MG63 (cell line): Measurements from ENCODE around the gene PPP2R2D. TPM values are rescaled to one million over a fixed set of nuclear protein-coding genes. Genes with fewer than 3 reads are reported as not detected.
"Not testable (repeated sequence)": the region's sequence is repeated elsewhere in the genome, so short reads cannot be mapped to it uniquely, and the experiment has no call there.

Source experiments
- DNase-seq: peaks from one replicate; pipeline ENCODE4 v3.0.0-alpha.2; 2020
- H3K27me3 ChIP-seq: fragments of 250-450 bp; sonication (Bioruptor Pico); 2 replicates; pipeline ENCODE4 v1.5.1; 2020; ENCODE audit warnings: mild to moderate bottlenecking, moderate library complexity
- H3K36me3 ChIP-seq: fragments of 250-450 bp; sonication (Bioruptor Pico); 2 replicates; pipeline ENCODE4 v1.5.1; 2020; ENCODE audit warnings: mild to moderate bottlenecking, moderate library complexity
- H3K4me3 ChIP-seq: fragments of 250-450 bp; sonication (Bioruptor Pico); 2 replicates; pipeline ENCODE4 v1.5.1; 2020; ENCODE audit warnings: mild to moderate bottlenecking, moderate library complexity
- H3K9me3 ChIP-seq: fragments of 250-450 bp; sonication (Bioruptor Pico); 2 replicates; pipeline ENCODE4 v1.5.1; 2020; ENCODE audit warnings: mild to moderate bottlenecking, moderate library complexity
- total RNA-seq: library from RNA; depleted of rRNA; stranded (reverse); fragments of >200 nt; shearing (Covaris generic); gene quantifications from 2 replicates; pipeline ENCODE4 v1.2.3, GENCODE V29; 2014; ENCODE audit warnings: low replicate concordance

PPP2R2D gene
- total RNA-seq, 1 experiment from 2014 or later = 28.8 TPM

- no peak for DNase-seq
- Histone ChIP-seq H3K9me3 (no peaks in the 10 kb centered on the region), H3K27me3 (no peaks in the 10 kb centered on the region), H3K36me3 (no peaks in the 10 kb centered on the region), H3K4me3 (no peak overlapping the region)
These were observed 19.5 kb upstream of the PPP2R2D start for GRCh38 chr10:131881104-131881880.

GRCh38 chr10:131882151-131882550, 18.7 kb upstream of the PPP2R2D start:
- Histone ChIP-seq H3K27me3 (no peaks in the 10 kb centered on the region), H3K4me3 (no peak overlapping the region), H3K9me3 (no peaks in the 10 kb centered on the region), H3K36me3 (no peaks in the 10 kb centered on the region)
- DNase-seq = no peak

DNA sequence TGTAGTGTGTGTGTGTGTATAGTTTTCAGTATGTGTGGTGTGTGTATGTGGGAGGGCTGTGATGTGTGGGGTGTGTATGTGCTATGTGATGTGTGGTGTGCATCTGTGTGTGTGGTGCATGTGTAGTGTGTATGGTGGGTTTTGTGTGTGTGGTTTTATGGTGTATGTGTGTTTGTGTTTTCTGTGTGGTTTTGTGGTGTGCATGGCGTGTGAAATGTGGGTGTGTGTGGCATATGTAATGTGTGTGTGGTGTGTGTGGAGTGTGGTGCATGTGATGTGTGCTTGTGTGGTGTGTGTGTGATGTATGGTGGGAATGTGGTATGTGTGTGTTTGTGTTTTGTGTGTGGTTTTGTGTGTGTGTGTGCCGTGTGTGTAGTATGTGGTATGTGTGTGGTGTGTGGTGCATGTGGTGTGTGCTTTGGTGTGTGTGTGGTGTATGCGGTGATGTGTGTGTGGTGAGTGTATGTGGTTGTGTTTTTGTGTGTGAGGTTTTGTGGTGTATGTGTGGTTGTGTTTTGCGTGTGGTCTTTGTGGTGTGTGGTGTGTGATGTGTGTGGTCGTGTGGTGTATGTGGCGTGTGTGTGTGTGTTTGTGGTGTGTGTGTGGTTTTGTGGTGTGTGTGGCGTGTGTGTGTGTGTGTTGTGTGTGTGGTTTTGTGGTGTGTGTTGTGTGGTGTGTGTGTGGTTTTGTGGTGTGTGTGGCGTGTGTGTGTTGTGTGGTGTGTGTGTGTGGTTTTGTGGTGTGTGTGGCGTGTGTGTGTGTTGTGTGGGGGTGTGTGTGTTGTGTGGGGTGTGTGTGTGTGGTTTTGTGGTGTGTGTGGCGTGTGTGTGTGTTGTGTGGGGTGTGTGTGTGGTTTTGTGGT, 18.0 kb upstream of the PPP2R2D start:
- H3K4me3 ChIP-seq = no peak overlapping the region
- H3K9me3 ChIP-seq = no peaks in the 10 kb centered on the region
- no peaks in the 10 kb centered on the region for H3K36me3 ChIP-seq
- no peak for DNase-seq
- H3K27me3 ChIP-seq = no peaks in the 10 kb centered on the region

GRCh38 chr10:131883621-131884393, 17.0 kb upstream of the PPP2R2D start:
- H3K36me3 ChIP-seq, H3K27me3 ChIP-seq, H3K9me3 ChIP-seq, DNase-seq, H3K4me3 ChIP-seq: not testable (repeated sequence)

DNA sequence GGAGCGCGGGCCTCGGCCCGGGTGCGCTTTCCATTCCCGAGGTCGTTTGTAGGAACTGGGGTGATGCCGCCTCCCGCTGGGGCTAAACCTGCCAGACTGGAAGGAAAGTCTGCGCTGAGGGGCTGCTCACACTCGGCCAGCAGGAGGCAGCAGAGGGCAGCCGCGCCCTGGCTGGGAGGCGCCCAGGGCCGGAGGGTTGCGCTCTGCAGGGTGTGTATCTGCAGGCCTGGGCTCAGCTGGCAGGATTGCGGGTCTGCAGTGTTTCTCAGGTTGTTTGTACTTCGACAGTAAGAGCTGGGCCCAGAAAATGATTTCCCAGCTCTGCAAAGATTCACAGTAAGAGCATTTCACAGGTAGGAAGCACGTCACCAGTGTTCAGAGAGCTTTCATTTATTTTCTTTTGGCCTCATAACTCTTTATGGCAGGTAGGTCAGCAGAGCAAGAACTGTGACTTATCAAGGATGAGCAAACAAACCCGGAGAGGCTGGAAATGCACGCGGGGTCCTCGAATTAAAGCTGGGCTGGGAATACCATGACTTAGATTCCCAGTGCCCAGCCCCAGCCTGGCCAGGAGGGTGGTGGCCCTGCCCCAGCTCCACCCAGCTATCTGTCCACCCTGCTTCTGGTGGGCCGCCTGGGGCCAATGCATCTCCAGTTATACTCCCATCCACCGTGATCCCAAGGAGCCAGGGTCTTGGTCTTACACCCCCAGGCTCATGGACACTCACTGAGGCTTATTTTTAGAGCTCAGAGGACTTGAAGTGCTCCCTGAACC, 15.2 kb upstream of the PPP2R2D start:
- no peaks in the 10 kb centered on the region for H3K27me3 ChIP-seq
- no peak overlapping the region for H3K4me3 ChIP-seq
- no peaks in the 10 kb centered on the region for H3K36me3 ChIP-seq
- DNase-seq = peak; percentile 66
- no peaks in the 10 kb centered on the region for H3K9me3 ChIP-seq

GRCh38 chr10:131886237-131886636, 14.6 kb upstream of the PPP2R2D start:
- no peaks in the 10 kb centered on the region for H3K27me3 ChIP-seq
- DNase-seq = no peak
- H3K4me3 ChIP-seq = no peak overlapping the region
- no peaks in the 10 kb centered on the region for H3K36me3 ChIP-seq
- no peaks in the 10 kb centered on the region for H3K9me3 ChIP-seq

DNA sequence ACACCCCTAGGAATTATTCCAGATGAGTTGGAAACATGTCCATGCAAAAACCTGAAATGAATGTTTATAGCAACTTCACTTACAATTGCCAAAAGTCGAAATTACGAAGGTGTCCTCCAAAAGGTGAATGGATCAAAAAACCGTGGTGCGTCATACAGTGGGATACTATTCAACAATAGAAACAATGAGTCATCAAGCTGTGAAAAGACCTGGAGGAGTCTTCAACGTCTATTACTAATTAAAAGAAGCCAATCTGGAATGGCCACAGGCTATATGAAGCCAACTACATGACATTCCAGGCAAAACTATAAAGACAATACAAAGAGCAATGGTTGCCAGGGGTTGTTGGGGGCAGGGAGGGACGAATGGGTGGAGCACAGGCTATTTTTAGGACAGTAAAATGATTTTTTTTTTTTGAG, 12.6 kb upstream of the PPP2R2D start:
- no peaks in the 10 kb centered on the region for H3K9me3 ChIP-seq
- H3K27me3 ChIP-seq = no peaks in the 10 kb centered on the region
- no peak overlapping the region for H3K4me3 ChIP-seq
- no peaks in the 10 kb centered on the region for H3K36me3 ChIP-seq
- peak; percentile 33 for DNase-seq

- no peaks in the 10 kb centered on the region for H3K27me3 ChIP-seq
- H3K4me3 ChIP-seq = no peak overlapping the region
- no peak for DNase-seq
- no peaks in the 10 kb centered on the region for H3K36me3 ChIP-seq
- no peaks in the 10 kb centered on the region for H3K9me3 ChIP-seq
These were observed 11.1 kb upstream of the PPP2R2D start for GRCh38 chr10:131889755-131890154.

DNA sequence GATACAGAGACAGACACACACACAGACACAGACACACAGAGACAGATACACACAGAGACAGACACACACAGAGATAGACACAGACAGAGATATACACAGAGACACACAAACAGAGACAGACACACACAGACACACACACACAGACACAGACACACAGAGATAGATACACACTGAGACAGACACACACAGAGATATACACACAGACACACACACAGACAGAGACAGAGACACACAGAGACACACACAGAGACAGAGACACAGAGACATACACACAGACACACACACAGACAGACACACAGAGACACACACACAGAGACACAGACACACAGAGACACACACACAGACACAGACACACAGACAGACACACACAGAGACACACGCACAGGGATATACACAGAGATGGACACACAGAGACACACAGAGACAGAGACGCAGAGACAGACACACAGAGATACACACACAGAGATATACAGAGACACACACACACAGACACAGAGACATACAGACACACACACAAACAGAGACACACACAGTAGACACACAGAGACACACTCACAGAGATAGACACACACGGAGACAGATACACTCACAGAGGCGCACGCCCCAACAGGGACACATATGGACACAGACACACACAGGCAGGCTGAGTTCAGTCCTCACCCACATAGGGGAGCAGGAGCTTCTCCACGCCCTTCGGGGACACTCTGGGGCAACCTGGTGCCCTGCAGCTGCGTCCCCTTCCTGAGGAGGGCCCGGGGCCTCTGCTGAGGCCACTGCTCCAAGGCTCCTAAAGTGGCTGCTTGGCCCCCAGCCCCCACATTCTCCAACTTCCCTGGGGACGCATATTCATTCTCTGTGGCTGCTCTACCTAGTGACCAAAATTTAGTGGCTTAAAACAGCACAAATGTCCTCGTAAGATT, 10.3 kb upstream of the PPP2R2D start:
- H3K9me3 ChIP-seq = no peaks in the 10 kb centered on the region
- no peaks in the 10 kb centered on the region for H3K27me3 ChIP-seq
- H3K4me3 ChIP-seq = no peak overlapping the region
- H3K36me3 ChIP-seq = no peaks in the 10 kb centered on the region
- no peak for DNase-seq

DNA sequence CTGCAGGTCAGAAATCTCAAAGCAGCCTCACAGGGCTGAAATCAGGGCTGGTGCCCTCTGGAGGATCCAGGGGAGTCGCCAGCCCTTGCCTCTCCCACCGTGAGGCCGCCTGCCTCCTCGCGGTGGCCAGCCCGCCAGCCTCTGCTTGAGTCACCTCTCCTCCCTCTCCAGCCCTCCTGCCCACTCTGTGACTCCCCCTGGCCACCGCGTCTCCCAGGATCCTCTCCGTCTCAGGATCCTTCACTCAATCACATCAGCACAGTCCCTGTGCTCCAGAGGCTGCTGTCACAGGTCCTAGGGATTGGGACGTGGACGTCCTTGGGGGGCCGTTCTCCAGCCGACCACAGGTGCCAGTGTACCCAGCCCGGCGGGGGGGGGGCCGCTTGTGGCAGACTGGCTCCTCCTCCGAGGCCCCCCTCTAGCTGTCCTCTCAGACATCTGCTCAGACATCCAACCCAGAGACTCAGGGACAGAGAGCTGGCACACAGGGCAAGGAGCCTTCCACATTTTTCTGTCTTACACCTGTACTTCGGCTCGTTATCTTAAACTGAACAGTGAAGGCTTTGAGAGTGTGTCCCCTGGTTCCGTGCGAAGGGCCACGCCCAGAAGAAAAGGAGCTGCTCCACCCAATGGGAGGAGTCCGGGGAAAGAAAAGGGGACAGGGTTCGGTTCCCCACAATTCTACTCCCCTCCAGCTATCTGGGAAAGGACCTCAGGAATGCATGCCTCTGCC, 9.4 kb upstream of the PPP2R2D start:
- no peaks in the 10 kb centered on the region for H3K27me3 ChIP-seq
- H3K9me3 ChIP-seq = no peaks in the 10 kb centered on the region
- H3K4me3 ChIP-seq = no peak overlapping the region
- H3K36me3 ChIP-seq = no peaks in the 10 kb centered on the region
- peak; percentile 53 for DNase-seq

DNA sequence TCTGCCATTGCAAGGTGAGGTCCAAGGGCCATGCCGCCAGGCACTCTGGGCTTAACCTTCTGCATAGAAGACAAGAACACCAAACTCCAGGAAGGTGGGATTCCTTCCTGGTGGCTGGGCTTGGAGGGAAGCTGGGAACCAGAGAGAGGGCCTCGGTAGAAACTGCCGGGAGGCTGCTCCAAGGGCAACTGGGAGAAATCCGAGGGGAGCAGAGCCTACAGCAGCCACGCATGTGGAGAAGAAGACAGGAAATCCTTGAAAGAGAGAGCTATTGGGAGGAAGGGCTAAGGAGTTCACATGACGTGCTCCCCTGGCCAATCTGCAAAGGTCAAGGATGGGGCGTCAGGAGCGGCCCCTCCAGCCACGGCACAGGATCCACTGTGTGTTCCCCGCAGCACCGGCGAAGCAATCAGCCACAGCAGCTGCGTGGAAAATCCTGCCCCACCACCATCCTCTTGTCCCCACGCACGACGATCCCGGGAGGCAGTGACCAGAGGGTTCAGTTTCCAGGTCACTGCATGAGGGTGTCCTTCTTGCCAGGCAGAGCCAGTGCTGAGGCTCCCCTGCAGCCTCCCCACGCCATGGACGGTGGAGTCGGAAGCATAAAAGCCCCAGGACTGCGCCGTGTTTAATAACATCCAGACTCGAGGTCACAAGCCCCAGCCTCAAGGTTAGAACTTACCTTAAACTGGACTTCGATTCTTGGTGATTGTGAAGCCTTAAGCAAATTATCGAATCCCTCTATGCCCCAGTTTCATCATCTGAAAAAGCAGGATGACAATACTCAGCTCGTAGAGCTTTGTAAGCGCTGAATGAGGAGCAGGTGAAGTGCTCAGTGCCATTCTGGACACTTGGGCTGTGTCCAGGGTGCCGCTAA, 8.6 kb upstream of the PPP2R2D start:
- Histone ChIP-seq H3K9me3 (no peaks in the 10 kb centered on the region), H3K27me3 (no peaks in the 10 kb centered on the region), H3K36me3 (no peaks in the 10 kb centered on the region), H3K4me3 (no peak overlapping the region)
- DNase-seq = no peak

- no peaks in the 10 kb centered on the region for H3K36me3 ChIP-seq
- no peaks in the 10 kb centered on the region for H3K9me3 ChIP-seq
- no peak overlapping the region for H3K4me3 ChIP-seq
- no peaks in the 10 kb centered on the region; the same call in 1 of the 2 replicates for H3K27me3 ChIP-seq
- DNase-seq = no peak
These were observed 7.8 kb upstream of the PPP2R2D start for GRCh38 chr10:131892806-131893675.

DNA sequence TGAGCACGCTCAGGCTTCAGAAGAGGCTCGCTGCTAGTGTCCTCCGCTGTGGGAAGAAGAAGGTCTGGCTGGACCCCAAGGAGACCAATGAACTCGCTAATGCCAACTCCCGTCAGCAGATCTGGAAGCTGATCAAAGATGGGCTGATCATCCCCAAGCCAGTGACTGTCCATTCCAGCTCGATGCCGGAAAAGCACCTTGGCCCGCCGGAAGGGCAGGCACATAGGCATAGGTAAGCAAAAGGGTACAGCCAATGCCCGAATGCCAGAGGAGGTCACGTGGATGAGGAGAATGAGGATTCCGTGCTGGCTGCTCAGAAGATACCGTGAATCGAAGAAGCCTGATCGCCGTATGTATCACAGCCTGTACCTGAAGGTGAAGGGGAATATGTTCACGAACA, 5.7 kb upstream of the PPP2R2D start:
- H3K4me3 ChIP-seq = no peak overlapping the region
- no peaks in the 10 kb centered on the region for H3K9me3 ChIP-seq
- H3K27me3 ChIP-seq = peaks cover 11% of the 10 kb centered on the region; the same call in 1 of the 2 replicates
- H3K36me3 ChIP-seq = no peaks in the 10 kb centered on the region
- no peak for DNase-seq
